Duodenal mucosa (tissue), 2 donors: ENCODE results near the gene EIF3D.

Experiments
- H3K27ac ChIP-seq: one replicate; pipeline ENCODE4 v1.7.0; 2013; ENCODE audit warnings: low read depth, low read length
- H3K27me3 ChIP-seq, 2 donors: one replicate each; pipeline ENCODE4 v1.7.0; 2013; ENCODE audit warnings: low read length in 2 of 2, control low read depth in 1 of 2; ENCODE audit not compliant: insufficient read depth in 2 of 2, control insufficient read depth in 1 of 2
- H3K36me3 ChIP-seq, 2 donors: one replicate each; pipeline ENCODE4 v1.7.0; 2013; ENCODE audit warnings: low read length in 2 of 2, control low read depth in 1 of 2; ENCODE audit not compliant: insufficient read depth in 2 of 2, control insufficient read depth in 1 of 2
- H3K4me1 ChIP-seq, 2 donors: one replicate each; pipeline ENCODE4 v1.7.0; 2013; ENCODE audit warnings: low read length in 2 of 2, control low read depth in 1 of 2; ENCODE audit not compliant: insufficient read depth in 2 of 2, control insufficient read depth in 1 of 2
- H3K4me3 ChIP-seq, 2 donors: one replicate each; pipeline ENCODE4 v1.7.0; 2013; ENCODE audit warnings: low read length in 2 of 2, low read depth in 1 of 2
- H3K9ac ChIP-seq, 2 donors: one replicate each; pipeline ENCODE4 v1.7.0; 2013; ENCODE audit warnings: low read length in 2 of 2, low read depth in 1 of 2
- H3K9me3 ChIP-seq, 2 donors: one replicate each; pipeline ENCODE4 v1.7.0; 2013; ENCODE audit warnings: low read length in 2 of 2, control low read depth in 1 of 2; ENCODE audit not compliant: control insufficient read depth in 1 of 2

EIF3D gene

GRCh38 chr22:36565686-36566085, 36.7 kb upstream of the EIF3D start:
- no peaks in the 10 kb centered on the region for H3K4me1 ChIP-seq
- no peaks in the 10 kb centered on the region for H3K36me3 ChIP-seq
- no peak overlapping the region for H3K27ac ChIP-seq
- H3K9ac ChIP-seq: no peak overlapping the region
- no peaks in the 10 kb centered on the region for H3K9me3 ChIP-seq
- no peak overlapping the region for H3K4me3 ChIP-seq
- peaks cover 10 to 11% of the 10 kb centered on the region in 2 donors for H3K27me3 ChIP-seq

- no peaks in the 10 kb centered on the region for H3K36me3 ChIP-seq
- H3K4me3 ChIP-seq: no peak overlapping the region
- H3K27ac ChIP-seq: no peak overlapping the region
- no peak overlapping the region for H3K9ac ChIP-seq
- no peaks in the 10 kb centered on the region for H3K4me1 ChIP-seq
- no peaks in the 10 kb centered on the region for H3K9me3 ChIP-seq
- H3K27me3 ChIP-seq: peaks cover 9 to 11% of the 10 kb centered on the region in 2 donors
Measured at GRCh38 chr22:36565159-36565507, 36.2 kb upstream of the EIF3D start.

GRCh38 chr22:36564422-36565158, 35.6 kb upstream of the EIF3D start:
- no peaks in the 10 kb centered on the region for H3K4me1 ChIP-seq
- no peak overlapping the region for H3K4me3 ChIP-seq
- H3K27me3 ChIP-seq: peaks cover 7 to 11% of the 10 kb centered on the region in 2 donors
- no peak overlapping the region for H3K27ac ChIP-seq
- no peaks in the 10 kb centered on the region for H3K9me3 ChIP-seq
- H3K9ac ChIP-seq: no peak overlapping the region
- no peaks in the 10 kb centered on the region for H3K36me3 ChIP-seq

GRCh38 chr22:36563898-36564297, 34.9 kb upstream of the EIF3D start:
- Histone ChIP-seq H3K27ac (no peak overlapping the region), H3K27me3 (peaks cover 7 to 11% of the 10 kb centered on the region in 2 donors), H3K9me3 (no peaks in the 10 kb centered on the region), H3K4me1 (no peaks in the 10 kb centered on the region), H3K4me3 (no peak overlapping the region), H3K9ac (no peak overlapping the region), H3K36me3 (no peaks in the 10 kb centered on the region)

GRCh38 chr22:36563444-36563843, 34.5 kb upstream of the EIF3D start:
- no peaks in the 10 kb centered on the region for H3K36me3 ChIP-seq
- H3K4me1 ChIP-seq: peaks cover 4% of the 10 kb centered on the region in 2 donors
- H3K9me3 ChIP-seq: no peaks in the 10 kb centered on the region
- peaks cover 7 to 11% of the 10 kb centered on the region in 2 donors for H3K27me3 ChIP-seq
- no peak overlapping the region for H3K27ac ChIP-seq
- no peak overlapping the region for H3K4me3 ChIP-seq
- no peak overlapping the region for H3K9ac ChIP-seq

- Histone ChIP-seq H3K9me3 (no peaks in the 10 kb centered on the region), H3K27ac (no peak overlapping the region), H3K36me3 (no peaks in the 10 kb centered on the region), H3K4me3 (no peak overlapping the region), H3K27me3 (peaks cover 7 to 11% of the 10 kb centered on the region in 2 donors), H3K4me1 (peaks cover 5 to 6% of the 10 kb centered on the region in 2 donors), H3K9ac (no peak overlapping the region)
Measured at GRCh38 chr22:36563001-36563400, 34.0 kb upstream of the EIF3D start.

GRCh38 chr22:36562261-36562835, 33.4 kb upstream of the EIF3D start:
- peaks cover 7 to 11% of the 10 kb centered on the region in 2 donors for H3K27me3 ChIP-seq
- H3K4me1 ChIP-seq: peaks cover 5 to 6% of the 10 kb centered on the region in 2 donors
- H3K36me3 ChIP-seq: no peaks in the 10 kb centered on the region
- no peak overlapping the region for H3K9ac ChIP-seq
- no peak overlapping the region for H3K27ac ChIP-seq
- H3K4me3 ChIP-seq: no peak overlapping the region
- H3K9me3 ChIP-seq: no peaks in the 10 kb centered on the region

GRCh38 chr22:36561291-36561811, 32.4 kb upstream of the EIF3D start:
- no peak overlapping the region for H3K4me3 ChIP-seq
- H3K9me3 ChIP-seq: no peaks in the 10 kb centered on the region
- no peaks in the 10 kb centered on the region for H3K36me3 ChIP-seq
- peaks cover 5 to 6% of the 10 kb centered on the region in 2 donors for H3K4me1 ChIP-seq
- H3K27ac ChIP-seq: no peak overlapping the region
- H3K9ac ChIP-seq: no peak overlapping the region
- peaks cover 5 to 11% of the 10 kb centered on the region in 2 donors for H3K27me3 ChIP-seq

- Histone ChIP-seq H3K27me3 (peaks cover 5 to 8% of the 10 kb centered on the region in 2 donors), H3K27ac (no peak overlapping the region)
Measured at GRCh38 chr22:36560001-36560400, 31.0 kb upstream of the EIF3D start.

GRCh38 chr22:36554098-36554497, 25.1 kb upstream of the EIF3D start:
- Histone ChIP-seq H3K27ac (no peak overlapping the region), H3K36me3 (no peaks in the 10 kb centered on the region), H3K27me3 (peaks cover 11 to 18% of the 10 kb centered on the region in 2 donors), H3K9me3 (no peaks in the 10 kb centered on the region), H3K4me1 (peaks cover 5 to 6% of the 10 kb centered on the region in 2 donors), H3K4me3 (no peak overlapping the region), H3K9ac (no peak overlapping the region)

More at GRCh38 chr22:36560001-36560400, 31.0 kb upstream of the EIF3D start:
- Histone ChIP-seq H3K36me3 (no peaks in the 10 kb centered on the region), H3K9ac (no peak overlapping the region), H3K4me1 (peaks cover 5 to 6% of the 10 kb centered on the region in 2 donors), H3K9me3 (no peaks in the 10 kb centered on the region), H3K4me3 (no peak overlapping the region)
